ENCODE measurements around the gene HMG20A.

- TF ChIP-seq YY1 (IDR thresholded peaks at IDR 0.05; ENCODE audit: insufficient read depth, insufficient read length) (no peak), SUZ12 (IDR thresholded peaks at IDR 0.05; ENCODE audit: extremely low read depth, insufficient read depth, insufficient read length) (no peak), ZNF274 (IDR thresholded peaks at IDR 0.05; ENCODE audit: low read depth, low read length) (no peak)
These were observed 58.3 kb downstream of the HMG20A start for GRCh38 chr15:77479015-77479414.
